HEK293 (cell line): Measurements from ENCODE around the gene BABAM1.
A peak's percentile ranks its signal among the peaks of the same experiment; 100 is the strongest.

Experiments used
- RBAK ChIP-seq: fragments of 450-650 bp; formaldehyde crosslinking; IDR thresholded peaks from 2 replicates; pipeline ENCODE4 v1.5.1; 2016; ENCODE audit warnings: missing biosample characterization, missing genetic modification characterization
- TCF7L2 ChIP-seq: IDR thresholded peaks from 2 replicates; pipeline ENCODE4 v1.6.1; 2011; ENCODE audit warnings: low read depth, mild to moderate bottlenecking, inconsistent platforms, low read length, moderate library complexity, borderline replicate concordance
- YY1 ChIP-seq: fragments of 450-650 bp; formaldehyde crosslinking; IDR thresholded peaks from 2 replicates; pipeline ENCODE4 v1.5.1; 2018; ENCODE audit warnings: missing biosample characterization, missing genetic modification characterization
- ZNF10 ChIP-seq: fragments of 450-650 bp; formaldehyde crosslinking; IDR thresholded peaks from 2 replicates; pipeline ENCODE4 v1.5.1; 2017; ENCODE audit warnings: missing biosample characterization, missing genetic modification characterization
- ZNF174 ChIP-seq: fragments of 450-650 bp; formaldehyde crosslinking; IDR thresholded peaks from 2 replicates; pipeline ENCODE4 v1.5.0; 2017; ENCODE audit warnings: missing biosample characterization, mild to moderate bottlenecking, missing genetic modification characterization
- ZNF624 ChIP-seq: fragments of 450-650 bp; formaldehyde crosslinking; IDR thresholded peaks from 2 replicates; pipeline ENCODE4 v1.5.1; 2017; ENCODE audit warnings: missing biosample characterization, missing genetic modification characterization
- ZNF629 ChIP-seq: fragments of 450-650 bp; formaldehyde crosslinking; IDR thresholded peaks from 2 replicates; pipeline ENCODE4 v1.5.1; 2017; ENCODE audit warnings: missing biosample characterization, missing genetic modification characterization
- ZNF677 ChIP-seq: fragments of 450-650 bp; IDR thresholded peaks from 2 replicates; pipeline ENCODE4 v1.5.0; 2018; ENCODE audit warnings: missing biosample characterization, mild to moderate bottlenecking, missing genetic modification characterization, moderate library complexity
- TF ChIP-seq, protein P1 (sequence below): fragments of 450-650 bp; formaldehyde crosslinking; IDR thresholded peaks from 2 replicates; pipeline ENCODE4 v1.5.1; 2016; ENCODE audit warnings: missing biosample characterization, missing genetic modification characterization
- TF ChIP-seq, protein P2 (sequence below): fragments of 450-650 bp; formaldehyde crosslinking; IDR thresholded peaks from 2 replicates; pipeline ENCODE4 v1.5.1; 2016; ENCODE audit warnings: missing biosample characterization, missing genetic modification characterization
- TF ChIP-seq, protein P3 (sequence below): fragments of 450-650 bp; formaldehyde crosslinking; IDR thresholded peaks from 2 replicates; pipeline ENCODE4 v1.5.1; 2016; ENCODE audit warnings: missing biosample characterization, missing genetic modification characterization
- TF ChIP-seq, protein P4 (sequence below): fragments of 450-650 bp; formaldehyde crosslinking; IDR thresholded peaks from 2 replicates; pipeline ENCODE4 v1.5.1; 2016; ENCODE audit warnings: missing biosample characterization, missing genetic modification characterization
- TF ChIP-seq, protein P5 (sequence below): sonication (generic); formaldehyde crosslinking; IDR thresholded peaks from 2 replicates; pipeline ENCODE4 v1.8.1; 2022; ENCODE audit warnings: mild to moderate bottlenecking, moderate library complexity, missing genetic modification reagents
- TF ChIP-seq, protein P6 (sequence below): fragments of 450-650 bp; formaldehyde crosslinking; IDR thresholded peaks from 2 replicates; pipeline ENCODE4 v1.5.1; 2017; ENCODE audit warnings: missing biosample characterization, missing genetic modification characterization

GRCh38 chr19:17242431-17243208 is 24.6 kb upstream of the BABAM1 start:
- TF ChIP-seq, protein P1, sequence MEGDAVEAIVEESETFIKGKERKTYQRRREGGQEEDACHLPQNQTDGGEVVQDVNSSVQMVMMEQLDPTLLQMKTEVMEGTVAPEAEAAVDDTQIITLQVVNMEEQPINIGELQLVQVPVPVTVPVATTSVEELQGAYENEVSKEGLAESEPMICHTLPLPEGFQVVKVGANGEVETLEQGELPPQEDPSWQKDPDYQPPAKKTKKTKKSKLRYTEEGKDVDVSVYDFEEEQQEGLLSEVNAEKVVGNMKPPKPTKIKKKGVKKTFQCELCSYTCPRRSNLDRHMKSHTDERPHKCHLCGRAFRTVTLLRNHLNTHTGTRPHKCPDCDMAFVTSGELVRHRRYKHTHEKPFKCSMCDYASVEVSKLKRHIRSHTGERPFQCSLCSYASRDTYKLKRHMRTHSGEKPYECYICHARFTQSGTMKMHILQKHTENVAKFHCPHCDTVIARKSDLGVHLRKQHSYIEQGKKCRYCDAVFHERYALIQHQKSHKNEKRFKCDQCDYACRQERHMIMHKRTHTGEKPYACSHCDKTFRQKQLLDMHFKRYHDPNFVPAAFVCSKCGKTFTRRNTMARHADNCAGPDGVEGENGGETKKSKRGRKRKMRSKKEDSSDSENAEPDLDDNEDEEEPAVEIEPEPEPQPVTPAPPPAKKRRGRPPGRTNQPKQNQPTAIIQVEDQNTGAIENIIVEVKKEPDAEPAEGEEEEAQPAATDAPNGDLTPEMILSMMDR (tag by site-specific recombination) = no peak
- TF ChIP-seq YY1 (tag by site-specific recombination) (no peak), ZNF677 (tag by site-specific recombination) (no peak), ZNF174 (no peak), ZNF10 (no peak), TCF7L2 (no peak), ZNF624 (no peak), RBAK (tag by site-specific recombination) (no peak), ZNF629 (tag by site-specific recombination) (no peak)
- TF ChIP-seq, protein P2, sequence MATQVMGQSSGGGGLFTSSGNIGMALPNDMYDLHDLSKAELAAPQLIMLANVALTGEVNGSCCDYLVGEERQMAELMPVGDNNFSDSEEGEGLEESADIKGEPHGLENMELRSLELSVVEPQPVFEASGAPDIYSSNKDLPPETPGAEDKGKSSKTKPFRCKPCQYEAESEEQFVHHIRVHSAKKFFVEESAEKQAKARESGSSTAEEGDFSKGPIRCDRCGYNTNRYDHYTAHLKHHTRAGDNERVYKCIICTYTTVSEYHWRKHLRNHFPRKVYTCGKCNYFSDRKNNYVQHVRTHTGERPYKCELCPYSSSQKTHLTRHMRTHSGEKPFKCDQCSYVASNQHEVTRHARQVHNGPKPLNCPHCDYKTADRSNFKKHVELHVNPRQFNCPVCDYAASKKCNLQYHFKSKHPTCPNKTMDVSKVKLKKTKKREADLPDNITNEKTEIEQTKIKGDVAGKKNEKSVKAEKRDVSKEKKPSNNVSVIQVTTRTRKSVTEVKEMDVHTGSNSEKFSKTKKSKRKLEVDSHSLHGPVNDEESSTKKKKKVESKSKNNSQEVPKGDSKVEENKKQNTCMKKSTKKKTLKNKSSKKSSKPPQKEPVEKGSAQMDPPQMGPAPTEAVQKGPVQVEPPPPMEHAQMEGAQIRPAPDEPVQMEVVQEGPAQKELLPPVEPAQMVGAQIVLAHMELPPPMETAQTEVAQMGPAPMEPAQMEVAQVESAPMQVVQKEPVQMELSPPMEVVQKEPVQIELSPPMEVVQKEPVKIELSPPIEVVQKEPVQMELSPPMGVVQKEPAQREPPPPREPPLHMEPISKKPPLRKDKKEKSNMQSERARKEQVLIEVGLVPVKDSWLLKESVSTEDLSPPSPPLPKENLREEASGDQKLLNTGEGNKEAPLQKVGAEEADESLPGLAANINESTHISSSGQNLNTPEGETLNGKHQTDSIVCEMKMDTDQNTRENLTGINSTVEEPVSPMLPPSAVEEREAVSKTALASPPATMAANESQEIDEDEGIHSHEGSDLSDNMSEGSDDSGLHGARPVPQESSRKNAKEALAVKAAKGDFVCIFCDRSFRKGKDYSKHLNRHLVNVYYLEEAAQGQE (tag by site-specific recombination) = no peak
- TF ChIP-seq, protein P3, sequence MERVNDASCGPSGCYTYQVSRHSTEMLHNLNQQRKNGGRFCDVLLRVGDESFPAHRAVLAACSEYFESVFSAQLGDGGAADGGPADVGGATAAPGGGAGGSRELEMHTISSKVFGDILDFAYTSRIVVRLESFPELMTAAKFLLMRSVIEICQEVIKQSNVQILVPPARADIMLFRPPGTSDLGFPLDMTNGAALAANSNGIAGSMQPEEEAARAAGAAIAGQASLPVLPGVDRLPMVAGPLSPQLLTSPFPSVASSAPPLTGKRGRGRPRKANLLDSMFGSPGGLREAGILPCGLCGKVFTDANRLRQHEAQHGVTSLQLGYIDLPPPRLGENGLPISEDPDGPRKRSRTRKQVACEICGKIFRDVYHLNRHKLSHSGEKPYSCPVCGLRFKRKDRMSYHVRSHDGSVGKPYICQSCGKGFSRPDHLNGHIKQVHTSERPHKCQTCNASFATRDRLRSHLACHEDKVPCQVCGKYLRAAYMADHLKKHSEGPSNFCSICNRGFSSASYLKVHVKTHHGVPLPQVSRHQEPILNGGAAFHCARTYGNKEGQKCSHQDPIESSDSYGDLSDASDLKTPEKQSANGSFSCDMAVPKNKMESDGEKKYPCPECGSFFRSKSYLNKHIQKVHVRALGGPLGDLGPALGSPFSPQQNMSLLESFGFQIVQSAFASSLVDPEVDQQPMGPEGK (tag by site-specific recombination) = 0 out of 2 replicates have a peak, but pooled peaks have one; percentile 5
- TF ChIP-seq, protein P4, sequence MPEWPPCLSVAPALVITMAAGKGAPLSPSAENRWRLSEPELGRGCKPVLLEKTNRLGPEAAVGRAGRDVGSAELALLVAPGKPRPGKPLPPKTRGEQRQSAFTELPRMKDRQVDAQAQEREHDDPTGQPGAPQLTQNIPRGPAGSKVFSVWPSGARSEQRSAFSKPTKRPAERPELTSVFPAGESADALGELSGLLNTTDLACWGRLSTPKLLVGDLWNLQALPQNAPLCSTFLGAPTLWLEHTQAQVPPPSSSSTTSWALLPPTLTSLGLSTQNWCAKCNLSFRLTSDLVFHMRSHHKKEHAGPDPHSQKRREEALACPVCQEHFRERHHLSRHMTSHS (tag by site-specific recombination) = no peak
- TF ChIP-seq, protein P5, sequence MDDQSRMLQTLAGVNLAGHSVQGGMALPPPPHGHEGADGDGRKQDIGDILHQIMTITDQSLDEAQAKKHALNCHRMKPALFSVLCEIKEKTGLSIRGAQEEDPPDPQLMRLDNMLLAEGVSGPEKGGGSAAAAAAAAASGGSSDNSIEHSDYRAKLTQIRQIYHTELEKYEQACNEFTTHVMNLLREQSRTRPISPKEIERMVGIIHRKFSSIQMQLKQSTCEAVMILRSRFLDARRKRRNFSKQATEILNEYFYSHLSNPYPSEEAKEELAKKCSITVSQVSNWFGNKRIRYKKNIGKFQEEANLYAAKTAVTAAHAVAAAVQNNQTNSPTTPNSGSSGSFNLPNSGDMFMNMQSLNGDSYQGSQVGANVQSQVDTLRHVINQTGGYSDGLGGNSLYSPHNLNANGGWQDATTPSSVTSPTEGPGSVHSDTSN (CRISPR knock-in tag) = no peak
- TF ChIP-seq, protein P6, sequence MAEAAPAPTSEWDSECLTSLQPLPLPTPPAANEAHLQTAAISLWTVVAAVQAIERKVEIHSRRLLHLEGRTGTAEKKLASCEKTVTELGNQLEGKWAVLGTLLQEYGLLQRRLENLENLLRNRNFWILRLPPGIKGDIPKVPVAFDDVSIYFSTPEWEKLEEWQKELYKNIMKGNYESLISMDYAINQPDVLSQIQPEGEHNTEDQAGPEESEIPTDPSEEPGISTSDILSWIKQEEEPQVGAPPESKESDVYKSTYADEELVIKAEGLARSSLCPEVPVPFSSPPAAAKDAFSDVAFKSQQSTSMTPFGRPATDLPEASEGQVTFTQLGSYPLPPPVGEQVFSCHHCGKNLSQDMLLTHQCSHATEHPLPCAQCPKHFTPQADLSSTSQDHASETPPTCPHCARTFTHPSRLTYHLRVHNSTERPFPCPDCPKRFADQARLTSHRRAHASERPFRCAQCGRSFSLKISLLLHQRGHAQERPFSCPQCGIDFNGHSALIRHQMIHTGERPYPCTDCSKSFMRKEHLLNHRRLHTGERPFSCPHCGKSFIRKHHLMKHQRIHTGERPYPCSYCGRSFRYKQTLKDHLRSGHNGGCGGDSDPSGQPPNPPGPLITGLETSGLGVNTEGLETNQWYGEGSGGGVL (tag by site-specific recombination) = no peak
